ENCODE measurements around the gene LRRC57.

LRRC57 gene

GRCh38 chr15:42591238-42591934, 42.8 kb upstream of the LRRC57 start:
- no peak overlapping the region for H3K4me3 ChIP-seq
- no peaks in the 10 kb centered on the region for H3K27me3 ChIP-seq
- H3K4me1 ChIP-seq, result peaks cover 0 to 54% (median 18%) of the 10 kb centered on the region in 4 donors
- DNase-seq, result no peak
- H3K27ac ChIP-seq, result peak overlapping the region; percentile 34
- H3K9me3 ChIP-seq, result no peaks in the 10 kb centered on the region
- peaks cover 0 to 4% (median 2%) of the 10 kb centered on the region in 3 donors for H3K36me3 ChIP-seq
- intact Hi-C loops (cut with DNase I; ENCODE audit: low total_unique reads), result no loop called here
- peak; percentile 36 to 39 for TF ChIP-seq CTCF (IDR thresholded peaks at IDR 0.05)

GRCh38 chr15:42590619-42591237, 42.1 kb upstream of the LRRC57 start:
- H3K27me3 ChIP-seq, result no peaks in the 10 kb centered on the region
- peaks cover 0 to 52% (median 13%) of the 10 kb centered on the region in 4 donors for H3K4me1 ChIP-seq
- no peak overlapping the region for H3K4me3 ChIP-seq
- H3K9me3 ChIP-seq, result no peaks in the 10 kb centered on the region
- intact Hi-C loops (cut with DNase I; ENCODE audit: low total_unique reads), result no loop called here
- TF ChIP-seq CTCF (IDR thresholded peaks at IDR 0.05), result no peak
- peak overlapping the region; percentile 8 to 34 for H3K27ac ChIP-seq
- no peak for DNase-seq
- H3K36me3 ChIP-seq, result peaks cover 0 to 5% (median 4%) of the 10 kb centered on the region in 3 donors

- Histone ChIP-seq H3K27ac (peak overlapping the region; percentile 74 to 79), H3K27me3 (no peaks in the 10 kb centered on the region), H3K4me1 (peaks cover 0 to 64% (median 27%) of the 10 kb centered on the region in 4 donors), H3K36me3 (peaks cover 0 to 5% (median 4%) of the 10 kb centered on the region in 3 donors), H3K9me3 (no peaks in the 10 kb centered on the region), H3K4me3 (peak overlapping the region; percentile 27 to 42)
- intact Hi-C loops (cut with DNase I; ENCODE audit: low total_unique reads), result no loop called here
- TF ChIP-seq CTCF (IDR thresholded peaks at IDR 0.05), result no peak
- DNase-seq, result no peak
These were observed 35.6 kb upstream of the LRRC57 start for GRCh38 chr15:42584031-42584765.

GRCh38 chr15:42582569-42583375, 34.2 kb upstream of the LRRC57 start:
- TF ChIP-seq CTCF (IDR thresholded peaks at IDR 0.05), result no peak
- H3K27me3 ChIP-seq, result no peaks in the 10 kb centered on the region
- DNase-seq, result no peak
- intact Hi-C loops (cut with DNase I; ENCODE audit: low total_unique reads), result no loop called here
- peaks cover 0 to 78% (median 27%) of the 10 kb centered on the region in 4 donors for H3K4me1 ChIP-seq
- H3K9me3 ChIP-seq, result no peaks in the 10 kb centered on the region
- peak overlapping the region; percentile 74 to 79 for H3K27ac ChIP-seq
- H3K36me3 ChIP-seq, result peaks cover 0 to 5% (median 4%) of the 10 kb centered on the region in 3 donors
- H3K4me3 ChIP-seq, result peak overlapping the region; percentile 27 to 42

- Histone ChIP-seq H3K4me3 (peak overlapping the region; percentile 43 to 53), H3K27me3 (no peaks in the 10 kb centered on the region), H3K36me3 (peaks cover 0 to 2% (median 0%) of the 10 kb centered on the region in 3 donors), H3K4me1 (peaks cover 0 to 91% (median 39%) of the 10 kb centered on the region in 4 donors), H3K27ac (peak overlapping the region; percentile 74 to 79), H3K9me3 (no peaks in the 10 kb centered on the region)
- intact Hi-C loops (cut with DNase I; ENCODE audit: low total_unique reads), result no loop called here
- no peak for TF ChIP-seq CTCF (IDR thresholded peaks at IDR 0.05)
- DNase-seq, result peak; percentile 92 to 94
These were observed 32.7 kb upstream of the LRRC57 start for GRCh38 chr15:42581272-42581730.
